H9 (cell line): ENCODE results near the gene MEF2C. TPM values are rescaled to one million over a fixed set of nuclear protein-coding genes. Genes with fewer than 3 reads are reported as not detected.

ENCODE experiments used
- DNase-seq: peaks from one replicate; pipeline ENCODE4 v3.0.0-alpha.2; 2017
- H2AFZ ChIP-seq: one replicate; pipeline ENCODE4 v1.6.1; 2013; ENCODE audit warnings: mild to moderate bottlenecking, low read length, control low read depth, moderate library complexity
- H2AK5ac ChIP-seq: 2 replicates; pipeline ENCODE4 v1.6.1; 2013; ENCODE audit warnings: low read length, control low read depth, mixed read lengths; ENCODE audit not compliant: insufficient read length
- H2BK120ac ChIP-seq: one replicate; pipeline ENCODE4 v1.6.1; 2013; ENCODE audit warnings: low read depth, mild to moderate bottlenecking, low read length, control low read depth, inconsistent platforms; ENCODE audit not compliant: poor library complexity, severe bottlenecking
- H2BK12ac ChIP-seq: 2 replicates; pipeline ENCODE4 v1.6.1; 2013; ENCODE audit warnings: low read length, control low read depth, mixed read lengths, low read depth; ENCODE audit not compliant: insufficient read length
- H2BK15ac ChIP-seq: 2 replicates; pipeline ENCODE4 v1.6.1; 2013; ENCODE audit warnings: low read depth, low read length, control low read depth
- H2BK20ac ChIP-seq: one replicate; pipeline ENCODE4 v1.6.1; 2013; ENCODE audit warnings: low read depth, mild to moderate bottlenecking, low read length, control low read depth, inconsistent platforms; ENCODE audit not compliant: poor library complexity, severe bottlenecking
- H2BK5ac ChIP-seq: 2 replicates; pipeline ENCODE4 v1.6.1; 2013; ENCODE audit warnings: low read length, control low read depth, mixed read lengths; ENCODE audit not compliant: insufficient read length
- H3K14ac ChIP-seq: 2 replicates; pipeline ENCODE4 v1.6.1; 2013; ENCODE audit warnings: low read length, control low read depth; ENCODE audit not compliant: insufficient read depth
- H3K18ac ChIP-seq: 2 replicates; pipeline ENCODE4 v1.6.1; 2013; ENCODE audit warnings: low read depth, mild to moderate bottlenecking, mixed read lengths, low read length, control low read depth; ENCODE audit not compliant: insufficient read length
- H3K23ac ChIP-seq: 2 replicates; pipeline ENCODE4 v1.6.1; 2013; ENCODE audit warnings: low read length, control low read depth, mixed read lengths, low read depth; ENCODE audit not compliant: insufficient read length
- H3K23me2 ChIP-seq: 2 replicates; pipeline ENCODE4 v1.6.1; 2013; ENCODE audit warnings: low read depth, mild to moderate bottlenecking, mixed read lengths, low read length, control low read depth; ENCODE audit not compliant: insufficient read length, poor library complexity, severe bottlenecking
- H3K27ac ChIP-seq: 2 replicates; pipeline ENCODE4 v1.5.1; 2013; ENCODE audit warnings: low read length, control low read depth, mixed read lengths, low read depth; ENCODE audit not compliant: insufficient read length
- H3K27me3 ChIP-seq: 2 replicates; pipeline ENCODE4 v1.6.1; 2013; ENCODE audit warnings: low read length, control low read depth, inconsistent platforms; ENCODE audit not compliant: insufficient read depth
- H3K4ac ChIP-seq: 2 replicates; pipeline ENCODE4 v1.6.1; 2013; ENCODE audit warnings: low read depth, mild to moderate bottlenecking, control low read depth, inconsistent platforms, low read length, moderate library complexity
- H3K4me1 ChIP-seq: 2 replicates; pipeline ENCODE4 v1.6.1; 2013; ENCODE audit warnings: low read length, control low read depth, inconsistent platforms; ENCODE audit not compliant: insufficient read depth
- H3K4me2 ChIP-seq: 2 replicates; pipeline ENCODE4 v1.6.1; 2013; ENCODE audit warnings: low read length, control low read depth, mixed read lengths; ENCODE audit not compliant: insufficient read length, insufficient read depth
- H3K56ac ChIP-seq: 2 replicates; pipeline ENCODE4 v1.6.1; 2013; ENCODE audit warnings: low read depth, mild to moderate bottlenecking, mixed read lengths, low read length, control low read depth; ENCODE audit not compliant: insufficient read length
- H3K79me1 ChIP-seq: 2 replicates; pipeline ENCODE4 v1.6.1; 2013; ENCODE audit warnings: low read depth, mild to moderate bottlenecking, moderate library complexity, low read length, control low read depth, inconsistent platforms; ENCODE audit not compliant: insufficient read depth, poor library complexity, severe bottlenecking
- H3K79me2 ChIP-seq: 2 replicates; pipeline ENCODE4 v1.6.1; 2013; ENCODE audit warnings: low read length, control low read depth, inconsistent platforms; ENCODE audit not compliant: insufficient read depth
- H3K9ac ChIP-seq: 2 replicates; pipeline ENCODE4 v1.6.1; 2013; ENCODE audit warnings: low read length, control low read depth, mixed read lengths; ENCODE audit not compliant: insufficient read length; ENCODE audit errors: extremely low read depth
- H3K9me3 ChIP-seq: one replicate; pipeline ENCODE4 v1.6.1; 2013; ENCODE audit warnings: low read depth, low read length, inconsistent platforms; ENCODE audit not compliant: control insufficient read depth
- H3T11ph ChIP-seq: one replicate; pipeline ENCODE4 v1.6.1; 2013; ENCODE audit warnings: mild to moderate bottlenecking, low read length, control low read depth, inconsistent platforms
- H4K20me1 ChIP-seq: one replicate; pipeline ENCODE4 v1.6.1; 2013; ENCODE audit not compliant: control insufficient read depth, insufficient read length, insufficient read depth
- H4K5ac ChIP-seq: 2 replicates; pipeline ENCODE4 v1.6.1; 2013; ENCODE audit warnings: low read depth, mild to moderate bottlenecking, mixed read lengths, low read length, control low read depth; ENCODE audit not compliant: insufficient read length
- H4K8ac ChIP-seq: replicated peaks from 2 replicates; pipeline ENCODE4 v1.6.1; 2013; ENCODE audit warnings: low read length, control low read depth, mixed read lengths, low read depth; ENCODE audit not compliant: insufficient read length
- H4K91ac ChIP-seq: 2 replicates; pipeline ENCODE4 v1.6.1; 2013; ENCODE audit warnings: low read depth, mild to moderate bottlenecking, moderate library complexity, mixed read lengths, low read length, control low read depth; ENCODE audit not compliant: insufficient read length
- H3K27ac Mint-ChIP-seq, 3 experiments: 2 replicates in 2 of 3; 3 replicates in 1 of 3; pipeline ENCODE4 v1.8.0; 2020 to 2021; ENCODE audit warnings: mixed read lengths in 3 of 3, mild to moderate bottlenecking in 1 of 3, moderate library complexity in 1 of 3
- H3K27me3 Mint-ChIP-seq: 2 replicates; pipeline ENCODE4 v1.8.0; 2021; ENCODE audit warnings: low read depth, mild to moderate bottlenecking, moderate library complexity, mixed read lengths
- H3K36me3 Mint-ChIP-seq, 3 experiments: 2 replicates in 2 of 3; 3 replicates in 1 of 3; pipeline ENCODE4 v1.8.0; 2020 to 2021; ENCODE audit warnings: low read depth in 3 of 3, mixed read lengths in 3 of 3; ENCODE audit not compliant: insufficient read depth in 1 of 3
- H3K4me1 Mint-ChIP-seq, 2 experiments: 2 replicates each; pipeline ENCODE4 v1.8.0; 2020; ENCODE audit warnings: mixed read lengths in 2 of 2
- H3K4me3 Mint-ChIP-seq, 2 experiments: 2 replicates in 1 of 2; 3 replicates in 1 of 2; pipeline ENCODE4 v1.8.0; 2020 to 2021; ENCODE audit warnings: mild to moderate bottlenecking in 2 of 2, mixed read lengths in 2 of 2, moderate library complexity in 1 of 2
- H3K9me3 Mint-ChIP-seq, 2 experiments: 2 replicates in 1 of 2; 3 replicates in 1 of 2; pipeline ENCODE4 v1.8.0; 2020; ENCODE audit warnings: mild to moderate bottlenecking in 2 of 2, mixed read lengths in 2 of 2, moderate library complexity in 1 of 2
- WGBS: extraction: QIAGEN DNeasy Blood & Tissue Kit; methylation state at CpG from one replicate; pipeline ENCODE4 v1.1.7; 2013; ENCODE audit warnings: missing lambda C conversion rate, low lambda C conversion rate, mixed read lengths; ENCODE audit not compliant: insufficient read length; ENCODE audit errors: extremely low coverage; 5-methylcytosine and 5-hydroxymethylcytosine counted together
- total RNA-seq: library from RNA; stranded (reverse); gene quantifications from 2 replicates; pipeline ENCODE4 v1.2.1, GENCODE V29; 2021
- TF ChIP-seq, protein P1 (sequence below): fragments of 200-600 bp; sonication (generic); conservative IDR thresholded peaks from 3 replicates; pipeline ENCODE4 v1.8.0; 2021; ENCODE audit warnings: antibody characterized with exemption, mild to moderate bottlenecking

MEF2C gene
- total RNA-seq, 1 experiment from 2014 or later, result 0.11 TPM

DNA sequence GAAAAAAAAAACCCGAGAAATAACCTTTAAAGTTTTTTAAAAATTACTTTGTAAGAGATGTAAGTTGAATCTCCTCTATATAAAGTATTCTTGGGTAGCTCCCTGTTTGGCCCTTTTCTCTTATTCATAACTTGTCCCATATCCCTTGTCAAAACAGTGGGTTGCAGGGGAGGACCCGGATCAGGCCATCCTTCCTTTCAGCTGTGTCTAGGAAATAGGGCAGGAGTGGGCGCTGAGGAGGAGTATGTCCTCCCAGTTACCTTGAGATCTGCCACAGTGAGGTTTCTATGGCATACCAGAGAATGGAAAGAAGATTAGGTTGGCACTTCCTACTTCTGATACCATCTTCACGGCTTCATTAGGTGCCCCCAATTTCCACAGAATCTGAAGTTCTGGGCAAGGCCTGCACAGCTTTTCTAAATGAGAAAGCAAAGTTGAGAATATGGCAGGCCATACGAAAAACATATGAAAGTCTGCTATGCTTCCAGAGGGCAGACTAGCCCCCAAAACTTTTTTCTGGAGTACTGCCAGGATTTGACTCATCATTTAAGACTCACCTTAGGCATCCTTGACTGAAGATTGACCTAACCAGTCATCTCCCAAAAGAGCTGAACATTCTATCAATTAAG is 20.3 kb downstream of the MEF2C start:
- TF ChIP-seq, protein P1, sequence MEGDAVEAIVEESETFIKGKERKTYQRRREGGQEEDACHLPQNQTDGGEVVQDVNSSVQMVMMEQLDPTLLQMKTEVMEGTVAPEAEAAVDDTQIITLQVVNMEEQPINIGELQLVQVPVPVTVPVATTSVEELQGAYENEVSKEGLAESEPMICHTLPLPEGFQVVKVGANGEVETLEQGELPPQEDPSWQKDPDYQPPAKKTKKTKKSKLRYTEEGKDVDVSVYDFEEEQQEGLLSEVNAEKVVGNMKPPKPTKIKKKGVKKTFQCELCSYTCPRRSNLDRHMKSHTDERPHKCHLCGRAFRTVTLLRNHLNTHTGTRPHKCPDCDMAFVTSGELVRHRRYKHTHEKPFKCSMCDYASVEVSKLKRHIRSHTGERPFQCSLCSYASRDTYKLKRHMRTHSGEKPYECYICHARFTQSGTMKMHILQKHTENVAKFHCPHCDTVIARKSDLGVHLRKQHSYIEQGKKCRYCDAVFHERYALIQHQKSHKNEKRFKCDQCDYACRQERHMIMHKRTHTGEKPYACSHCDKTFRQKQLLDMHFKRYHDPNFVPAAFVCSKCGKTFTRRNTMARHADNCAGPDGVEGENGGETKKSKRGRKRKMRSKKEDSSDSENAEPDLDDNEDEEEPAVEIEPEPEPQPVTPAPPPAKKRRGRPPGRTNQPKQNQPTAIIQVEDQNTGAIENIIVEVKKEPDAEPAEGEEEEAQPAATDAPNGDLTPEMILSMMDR, result no peak
- Histone ChIP-seq H3K27me3 (no peaks in the 10 kb centered on the region), H3K9ac (no peak overlapping the region), H3T11ph (no peak overlapping the region), H2BK5ac (no peak overlapping the region), H3K4me2 (no peak overlapping the region), H4K20me1 (no peaks in the 10 kb centered on the region), H4K8ac (no peak overlapping the region), H3K27ac (no peak overlapping the region), H3K4me1 (no peaks in the 10 kb centered on the region), H3K79me2 (no peaks in the 10 kb centered on the region), H3K56ac (no peak overlapping the region), H4K91ac (no peak overlapping the region), H3K4ac (no peak overlapping the region), H2BK120ac (no peak overlapping the region), H2BK15ac (no peak overlapping the region), H2BK20ac (no peak overlapping the region), H3K18ac (no peak overlapping the region), H2AFZ (no peak overlapping the region), H3K23me2 (no peaks in the 10 kb centered on the region), H2AK5ac (no peak overlapping the region), H4K5ac (no peak overlapping the region), H3K79me1 (no peaks in the 10 kb centered on the region), H3K14ac (no peak overlapping the region), H3K23ac (no peak overlapping the region), H3K9me3 (no peaks in the 10 kb centered on the region), H2BK12ac (no peak overlapping the region)
- H3K27me3 Mint-ChIP-seq, result no peaks in the 10 kb centered on the region
- no peak overlapping the region for H3K27ac Mint-ChIP-seq
- H3K4me1 Mint-ChIP-seq, result no peaks in the 10 kb centered on the region
- H3K9me3 Mint-ChIP-seq, result peaks cover 0 to 4% of the 10 kb centered on the region in 2 experiments; a peak in 2 of 5 replicates
- no peak for DNase-seq
- WGBS, result no CpG with 5 or more reads among the region's 5 CpGs
- peaks cover 0 to 6% (median 2%) of the 10 kb centered on the region in 3 experiments; a peak in 2 of 7 replicates for H3K36me3 Mint-ChIP-seq
- no peak overlapping the region for H3K4me3 Mint-ChIP-seq
